OCI-M2 (cell line): ENCODE data around the gene WDR88.
"Not testable (repeated sequence)": the region's sequence is repeated elsewhere in the genome, so short reads cannot be mapped to it uniquely, and the experiment has no call there.

ENCODE experiments used
- DNase-seq: peaks from one replicate; lab custom pipeline; 2025; ENCODE audit not compliant: unreplicated experiment; lab: John Stamatoyannopoulos, UW

Gene WDR88

GRCh38 chr19:33196446-33197193, 64.7 kb downstream of the WDR88 start:
- DNase-seq, result no peak

- no peak for DNase-seq
Observed at GRCh38 chr19:33197591-33198000, 65.7 kb downstream of the WDR88 start.

GRCh38 chr19:33198169-33198568, 66.3 kb downstream of the WDR88 start:
- no peak for DNase-seq

GRCh38 chr19:33199441-33200265, 67.7 kb downstream of the WDR88 start:
- DNase-seq, result no peak

- DNase-seq, result no peak
Observed at GRCh38 chr19:33201473-33201872, 69.6 kb downstream of the WDR88 start.

GRCh38 chr19:33201886-33202545, 70.1 kb downstream of the WDR88 start:
- DNase-seq, result no peak

GRCh38 chr19:33202546-33203507, 70.9 kb downstream of the WDR88 start:
- no peak for DNase-seq

GRCh38 chr19:33203529-33203928, 71.6 kb downstream of the WDR88 start:
- DNase-seq, result no peak

GRCh38 chr19:33204136-33204973, 72.4 kb downstream of the WDR88 start:
- no peak for DNase-seq

GRCh38 chr19:33205110-33205509, 73.2 kb downstream of the WDR88 start:
- no peak for DNase-seq

- DNase-seq, result no peak
Observed at GRCh38 chr19:33205531-33206260, 73.8 kb downstream of the WDR88 start.

GRCh38 chr19:33206261-33207039, 74.5 kb downstream of the WDR88 start:
- no peak for DNase-seq

GRCh38 chr19:33207040-33207620, 75.2 kb downstream of the WDR88 start:
- no peak for DNase-seq

- no peak for DNase-seq
Observed at GRCh38 chr19:33207903-33208302, 76.0 kb downstream of the WDR88 start.

GRCh38 chr19:33208371-33208895, 76.5 kb downstream of the WDR88 start:
- DNase-seq, result no peak

- no peak for DNase-seq
Observed at GRCh38 chr19:33208904-33209849, 77.3 kb downstream of the WDR88 start.

GRCh38 chr19:33209850-33210230, 77.9 kb downstream of the WDR88 start:
- not testable (repeated sequence) for DNase-seq
